Measurements from ENCODE around the gene KIAA0825.

DNA sequence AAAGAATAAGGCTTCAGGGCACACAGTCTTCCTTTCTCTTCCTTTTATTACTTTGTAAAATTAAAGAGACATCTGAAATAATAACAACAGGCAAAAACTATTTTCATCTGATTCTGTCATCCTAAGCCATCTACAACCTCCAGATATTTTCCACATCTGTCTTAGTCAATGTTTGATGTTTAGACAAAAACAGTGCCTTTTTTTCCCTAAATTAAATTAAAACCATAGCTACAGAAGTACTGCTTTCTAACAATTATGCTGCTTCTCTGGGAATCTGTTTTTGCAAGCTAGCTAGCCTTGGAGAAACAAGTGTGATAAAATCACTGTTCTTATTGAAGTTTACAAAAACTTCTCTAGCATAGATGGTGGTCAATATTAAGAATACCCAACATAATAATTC is 95.4 kb downstream of the KIAA0825 start:
- TF ChIP-seq, protein P1, sequence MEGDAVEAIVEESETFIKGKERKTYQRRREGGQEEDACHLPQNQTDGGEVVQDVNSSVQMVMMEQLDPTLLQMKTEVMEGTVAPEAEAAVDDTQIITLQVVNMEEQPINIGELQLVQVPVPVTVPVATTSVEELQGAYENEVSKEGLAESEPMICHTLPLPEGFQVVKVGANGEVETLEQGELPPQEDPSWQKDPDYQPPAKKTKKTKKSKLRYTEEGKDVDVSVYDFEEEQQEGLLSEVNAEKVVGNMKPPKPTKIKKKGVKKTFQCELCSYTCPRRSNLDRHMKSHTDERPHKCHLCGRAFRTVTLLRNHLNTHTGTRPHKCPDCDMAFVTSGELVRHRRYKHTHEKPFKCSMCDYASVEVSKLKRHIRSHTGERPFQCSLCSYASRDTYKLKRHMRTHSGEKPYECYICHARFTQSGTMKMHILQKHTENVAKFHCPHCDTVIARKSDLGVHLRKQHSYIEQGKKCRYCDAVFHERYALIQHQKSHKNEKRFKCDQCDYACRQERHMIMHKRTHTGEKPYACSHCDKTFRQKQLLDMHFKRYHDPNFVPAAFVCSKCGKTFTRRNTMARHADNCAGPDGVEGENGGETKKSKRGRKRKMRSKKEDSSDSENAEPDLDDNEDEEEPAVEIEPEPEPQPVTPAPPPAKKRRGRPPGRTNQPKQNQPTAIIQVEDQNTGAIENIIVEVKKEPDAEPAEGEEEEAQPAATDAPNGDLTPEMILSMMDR (IDR thresholded peaks at IDR 0.05): no peak
- TF ChIP-seq POLR2A (IDR thresholded peaks at IDR 0.05): no peak
- TF ChIP-seq EP300 (IDR thresholded peaks at IDR 0.05): no peak
- TF ChIP-seq POLR2AphosphoS5 (IDR thresholded peaks at IDR 0.05): no peak
